ENCODE data around the gene HTT. TPM values are rescaled to one million over a fixed set of nuclear protein-coding genes. Genes with fewer than 3 reads are reported as not detected.

Gene HTT
- total and polyA plus RNA-seq, 2 of the 8 experiments (the other 6 are each of a cell fraction or from before 2014, with no cell fraction given): 24.0 to 71.0 TPM

DNA sequence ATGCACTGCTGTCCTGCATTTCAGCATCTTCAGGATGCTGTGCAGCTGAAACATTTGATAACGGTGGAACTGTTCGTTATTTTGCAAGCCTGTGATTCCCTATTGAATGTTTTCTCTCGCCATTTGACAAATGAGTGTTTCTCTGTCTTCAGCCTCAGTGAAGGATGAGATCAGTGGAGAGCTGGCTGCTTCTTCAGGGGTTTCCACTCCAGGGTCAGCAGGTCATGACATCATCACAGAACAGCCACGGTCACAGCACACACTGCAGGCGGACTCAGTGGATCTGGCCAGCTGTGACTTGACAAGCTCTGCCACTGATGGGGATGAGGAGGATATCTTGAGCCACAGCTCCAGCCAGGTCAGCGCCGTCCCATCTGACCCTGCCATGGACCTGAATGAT lies 52.6 kb downstream of the HTT start:
- Histone ChIP-seq H3K56ac (replicated peaks; ENCODE audit: insufficient read length, low read depth, low read length) (no peak overlapping the region), H3K4me1 (replicated peaks in 1 of 4; ENCODE audit: control insufficient read depth in 3 of 4, insufficient read depth in 4 of 4, low read length in 3 of 4) (no peaks in the 10 kb centered on the region), H3K4ac (replicated peaks; ENCODE audit: insufficient read length, low read depth, low read length) (no peak overlapping the region), H2BK20ac (ENCODE audit: low read length) (no peak overlapping the region), H2BK12ac (ENCODE audit: low read depth, low read length) (no peak overlapping the region), H3K4me3 (ENCODE audit: extremely low read depth in 1 of 4, insufficient read depth in 2 of 4, low read depth in 3 of 4, low read length in 4 of 4) (no peak overlapping the region), H3K14ac (ENCODE audit: insufficient read length) (no peak overlapping the region), H4K8ac (ENCODE audit: extremely low read depth, insufficient read depth, low read length) (no peak overlapping the region), H2BK120ac (replicated peaks; ENCODE audit: low read depth, low read length) (no peak overlapping the region), H3K23me2 (ENCODE audit: low read depth, low read length) (no peaks in the 10 kb centered on the region), H3K36me3 (ENCODE audit: control insufficient read depth in 2 of 4, insufficient read depth in 4 of 4, low read length in 3 of 4) (peaks cover 17 to 48% (median 35%) of the 10 kb centered on the region in 4 experiments), H3K27ac (ENCODE audit: low read depth, low read length) (no peak overlapping the region), H3K4me2 (ENCODE audit: insufficient read depth in 1 of 2, low read depth in 2 of 2, low read length in 2 of 2) (no peak overlapping the region), H3K79me2 (ENCODE audit: control insufficient read depth in 1 of 2, insufficient read depth in 2 of 2, low read length in 2 of 2) (no peaks in the 10 kb centered on the region), H2AFZ (ENCODE audit: low read length) (no peak overlapping the region), H3K79me1 (ENCODE audit: low read depth, low read length) (no peaks in the 10 kb centered on the region), H3K18ac (ENCODE audit: extremely low read depth, low read length) (no peak overlapping the region), H4K5ac (ENCODE audit: insufficient read length, low read depth, low read length) (no peak overlapping the region), H4K91ac (replicated peaks; ENCODE audit: insufficient read length, low read length) (no peak overlapping the region), H3K9me3 (ENCODE audit: insufficient read depth in 2 of 2, low read depth in 1 of 2, low read length in 1 of 2) (no peaks in the 10 kb centered on the region), H4K20me1 (replicated peaks in 1 of 2; ENCODE audit: control insufficient read depth in 1 of 2, insufficient read depth in 2 of 2, low read length in 2 of 2) (peaks cover 2 to 6% of the 10 kb centered on the region in 2 experiments), H3K9ac (replicated peaks in 1 of 4; ENCODE audit: extremely low read depth in 1 of 4, low read depth in 3 of 4, low read length in 3 of 4) (no peak overlapping the region), H2BK15ac (ENCODE audit: low read length) (no peak overlapping the region), H2BK5ac (ENCODE audit: low read depth, low read length) (no peak overlapping the region), H3K27me3 (replicated peaks in 1 of 4; ENCODE audit: control insufficient read depth in 3 of 4, extremely low read depth in 1 of 4, insufficient read depth in 3 of 4, low read length in 3 of 4) (no peaks in the 10 kb centered on the region), H3K23ac (ENCODE audit: insufficient read length) (no peak overlapping the region), H2AK5ac (ENCODE audit: low read depth, low read length) (no peak overlapping the region)
- CTCF ChIA-PET (ENCODE audit: partially characterized antibody): interaction anchor here (0.8 to 1.4 kb wide), 4 partner anchors 10 to 79 kb away, joined by 3 to 6 read pairs (median 4); no protein-coding TSS in a partner anchor
- 98% methylated on average over 7 of the region's 7 CpGs; no CpG with 5 or more reads in 1 of the 2 experiments for WGBS, 2 experiments (ENCODE audit: extremely low coverage in 1 of 2, insufficient coverage in 1 of 2, insufficient read length in 1 of 2, insufficient replicate concordance in 2 of 2, low coverage in 1 of 2, low lambda C conversion rate in 2 of 2, missing lambda C conversion rate in 1 of 2)
- TF ChIP-seq, protein P1, sequence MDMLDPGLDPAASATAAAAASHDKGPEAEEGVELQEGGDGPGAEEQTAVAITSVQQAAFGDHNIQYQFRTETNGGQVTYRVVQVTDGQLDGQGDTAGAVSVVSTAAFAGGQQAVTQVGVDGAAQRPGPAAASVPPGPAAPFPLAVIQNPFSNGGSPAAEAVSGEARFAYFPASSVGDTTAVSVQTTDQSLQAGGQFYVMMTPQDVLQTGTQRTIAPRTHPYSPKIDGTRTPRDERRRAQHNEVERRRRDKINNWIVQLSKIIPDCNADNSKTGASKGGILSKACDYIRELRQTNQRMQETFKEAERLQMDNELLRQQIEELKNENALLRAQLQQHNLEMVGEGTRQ (IDR thresholded peaks at IDR 0.05; ENCODE audit: low read length): no peak
- TF ChIP-seq RXRA (IDR thresholded peaks at IDR 0.05; ENCODE audit: insufficient read depth, low read depth, low read length): no peak
- TF ChIP-seq POLR2AphosphoS5 (IDR thresholded peaks at IDR 0.05; ENCODE audit: low read depth, low read length): no peak
- TF ChIP-seq, protein P2, sequence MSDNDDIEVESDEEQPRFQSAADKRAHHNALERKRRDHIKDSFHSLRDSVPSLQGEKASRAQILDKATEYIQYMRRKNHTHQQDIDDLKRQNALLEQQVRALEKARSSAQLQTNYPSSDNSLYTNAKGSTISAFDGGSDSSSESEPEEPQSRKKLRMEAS (IDR thresholded peaks at IDR 0.05): no peak
- no peak for TF ChIP-seq SP2 (IDR thresholded peaks at IDR 0.05; ENCODE audit: low read length)
- no peak for TF ChIP-seq SIN3A (conservative IDR thresholded peaks at IDR 0.05 in 1 of 2, IDR thresholded peaks at IDR 0.05 in 1 of 2; ENCODE audit: low read depth in 1 of 2, low read length in 2 of 2)
- TF ChIP-seq EGR1 (IDR thresholded peaks at IDR 0.05; ENCODE audit: borderline replicate concordance, low read depth, low read length): no peak
- TF ChIP-seq GABPA (IDR thresholded peaks at IDR 0.05; ENCODE audit: borderline replicate concordance, insufficient read depth, low read length): no peak
- TF ChIP-seq, protein P3, sequence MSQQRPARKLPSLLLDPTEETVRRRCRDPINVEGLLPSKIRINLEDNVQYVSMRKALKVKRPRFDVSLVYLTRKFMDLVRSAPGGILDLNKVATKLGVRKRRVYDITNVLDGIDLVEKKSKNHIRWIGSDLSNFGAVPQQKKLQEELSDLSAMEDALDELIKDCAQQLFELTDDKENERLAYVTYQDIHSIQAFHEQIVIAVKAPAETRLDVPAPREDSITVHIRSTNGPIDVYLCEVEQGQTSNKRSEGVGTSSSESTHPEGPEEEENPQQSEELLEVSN (IDR thresholded peaks at IDR 0.05): no peak
- no peak for TF ChIP-seq GTF2F1 (IDR thresholded peaks at IDR 0.05; ENCODE audit: borderline replicate concordance, low read depth, low read length)
- DNase-seq (ENCODE audit: low read depth in 1 of 2, low spot score in 2 of 2) (no peak), FAIRE-seq (no peak)
- POLR2A ChIA-PET (ENCODE audit: partially characterized antibody): no interaction called here
